ENCODE measurements around the gene ZNF266. TPM values are rescaled to one million over a fixed set of nuclear protein-coding genes. Genes with fewer than 3 reads are reported as not detected.
A peak's percentile ranks its signal among the peaks of the same experiment; 100 is the strongest.

Gene ZNF266
- total RNA-seq = 1 to 10 TPM; 3.7 to 7.0 (median 5.3) TPM

GRCh38 chr19:9435279-9436268 lies at the start of gene ZNF266:
Gene ZNF266 (minus strand): TSS chr19:9435573. CDS start chr19:9420089, 15,484 bp downstream.
- in situ Hi-C loops (cut with MboI; ENCODE audit: low sequenced_read_pairs in 4 of 4) = loop anchor here in 1 of 4 donors (25.0 kb wide), 1 partner anchor 298 kb away; the partner anchor contains the start of genes OR7G3 and ZNF317
- DNase-seq (peak; percentile 73 to 77), ATAC-seq (peak; percentile 98 to 99)
- no peaks in the 10 kb centered on the region for H3K9me3 ChIP-seq
- peak within 1 kb of the TSS; percentile 82 to 95 (median 90) for H3K27ac ChIP-seq
- intact Hi-C loops (cut with DNase I; ENCODE audit: low total_unique reads) = loop anchor here (1.0 to 10.0 kb wide), 7 partner anchors 29 to 382 kb away; partner anchors contain the start of genes FBXL12, ZNF121, ZNF317 and ZNF559
- no peaks in the 10 kb centered on the region for H3K27me3 ChIP-seq
- peaks cover 17 to 20% of the 10 kb centered on the region in 2 donors for H3K4me1 ChIP-seq
- H3K36me3 ChIP-seq = peaks cover 0 to 44% of the 10 kb centered on the region in 2 donors
- H3K4me3 ChIP-seq = peak within 1 kb of the TSS; percentile 76 to 99 (median 90)
- TF ChIP-seq CTCF (IDR thresholded peaks at IDR 0.05 in 4 of 5, conservative IDR thresholded peaks at IDR 0.05 in 1 of 5) = peak; percentile 63 to 86 (median 76)
- TF ChIP-seq POLR2A (IDR thresholded peaks at IDR 0.05) = peak in 1 of 2 donors; percentile 19

- ATAC-seq = no peak
- TF ChIP-seq POLR2A (IDR thresholded peaks at IDR 0.05) = no peak
- TF ChIP-seq CTCF (IDR thresholded peaks at IDR 0.05 in 4 of 5, conservative IDR thresholded peaks at IDR 0.05 in 1 of 5) = no peak
- Histone ChIP-seq H3K36me3 (no peaks in the 10 kb centered on the region), H3K27ac (no peak overlapping the region), H3K9me3 (peaks cover 0 to 7% (median 0%) of the 10 kb centered on the region in 3 donors), H3K27me3 (no peaks in the 10 kb centered on the region), H3K4me1 (no peaks in the 10 kb centered on the region), H3K4me3 (no peak overlapping the region)
- in situ Hi-C loops (cut with MboI; ENCODE audit: low sequenced_read_pairs in 4 of 4) (no loop called here), intact Hi-C loops (cut with DNase I; ENCODE audit: low total_unique reads) (no loop called here)
- DNase-seq = no peak
These were observed 49.8 kb upstream of the ZNF266 start for GRCh38 chr19:9485140-9485539.

- H3K4me1 ChIP-seq = no peaks in the 10 kb centered on the region
- intact Hi-C loops (cut with DNase I; ENCODE audit: low total_unique reads) (no loop called here), in situ Hi-C loops (cut with MboI; ENCODE audit: low sequenced_read_pairs in 4 of 4) (no loop called here)
- DNase-seq (no peak), ATAC-seq (no peak)
- H3K4me3 ChIP-seq = no peak overlapping the region
- H3K36me3 ChIP-seq = no peaks in the 10 kb centered on the region
- no peaks in the 10 kb centered on the region for H3K27me3 ChIP-seq
- no peak overlapping the region for H3K27ac ChIP-seq
- no peak for TF ChIP-seq POLR2A (IDR thresholded peaks at IDR 0.05)
- TF ChIP-seq CTCF (IDR thresholded peaks at IDR 0.05 in 4 of 5, conservative IDR thresholded peaks at IDR 0.05 in 1 of 5) = no peak
- no peaks in the 10 kb centered on the region for H3K9me3 ChIP-seq
These were observed 39.6 kb upstream of the ZNF266 start for GRCh38 chr19:9474975-9475374.

- TF ChIP-seq POLR2A (IDR thresholded peaks at IDR 0.05) (no peak), CTCF (IDR thresholded peaks at IDR 0.05 in 4 of 5, conservative IDR thresholded peaks at IDR 0.05 in 1 of 5) (no peak)
- H3K9me3 ChIP-seq = peaks cover 0 to 14% (median 0%) of the 10 kb centered on the region in 3 donors
- intact Hi-C loops (cut with DNase I; ENCODE audit: low total_unique reads) (no loop called here), in situ Hi-C loops (cut with MboI; ENCODE audit: low sequenced_read_pairs in 4 of 4) (no loop called here)
- no peak overlapping the region for H3K27ac ChIP-seq
- no peak overlapping the region for H3K4me3 ChIP-seq
- H3K36me3 ChIP-seq = no peaks in the 10 kb centered on the region
- H3K4me1 ChIP-seq = no peaks in the 10 kb centered on the region
- ATAC-seq (no peak), DNase-seq (no peak)
- no peaks in the 10 kb centered on the region for H3K27me3 ChIP-seq
These were observed 31.8 kb upstream of the ZNF266 start for GRCh38 chr19:9467161-9467560.

Data from gastrocnemius medialis (tissue), 4 donors.